ENCODE measurements around the gene CASZ1.

Gene CASZ1, protein sequence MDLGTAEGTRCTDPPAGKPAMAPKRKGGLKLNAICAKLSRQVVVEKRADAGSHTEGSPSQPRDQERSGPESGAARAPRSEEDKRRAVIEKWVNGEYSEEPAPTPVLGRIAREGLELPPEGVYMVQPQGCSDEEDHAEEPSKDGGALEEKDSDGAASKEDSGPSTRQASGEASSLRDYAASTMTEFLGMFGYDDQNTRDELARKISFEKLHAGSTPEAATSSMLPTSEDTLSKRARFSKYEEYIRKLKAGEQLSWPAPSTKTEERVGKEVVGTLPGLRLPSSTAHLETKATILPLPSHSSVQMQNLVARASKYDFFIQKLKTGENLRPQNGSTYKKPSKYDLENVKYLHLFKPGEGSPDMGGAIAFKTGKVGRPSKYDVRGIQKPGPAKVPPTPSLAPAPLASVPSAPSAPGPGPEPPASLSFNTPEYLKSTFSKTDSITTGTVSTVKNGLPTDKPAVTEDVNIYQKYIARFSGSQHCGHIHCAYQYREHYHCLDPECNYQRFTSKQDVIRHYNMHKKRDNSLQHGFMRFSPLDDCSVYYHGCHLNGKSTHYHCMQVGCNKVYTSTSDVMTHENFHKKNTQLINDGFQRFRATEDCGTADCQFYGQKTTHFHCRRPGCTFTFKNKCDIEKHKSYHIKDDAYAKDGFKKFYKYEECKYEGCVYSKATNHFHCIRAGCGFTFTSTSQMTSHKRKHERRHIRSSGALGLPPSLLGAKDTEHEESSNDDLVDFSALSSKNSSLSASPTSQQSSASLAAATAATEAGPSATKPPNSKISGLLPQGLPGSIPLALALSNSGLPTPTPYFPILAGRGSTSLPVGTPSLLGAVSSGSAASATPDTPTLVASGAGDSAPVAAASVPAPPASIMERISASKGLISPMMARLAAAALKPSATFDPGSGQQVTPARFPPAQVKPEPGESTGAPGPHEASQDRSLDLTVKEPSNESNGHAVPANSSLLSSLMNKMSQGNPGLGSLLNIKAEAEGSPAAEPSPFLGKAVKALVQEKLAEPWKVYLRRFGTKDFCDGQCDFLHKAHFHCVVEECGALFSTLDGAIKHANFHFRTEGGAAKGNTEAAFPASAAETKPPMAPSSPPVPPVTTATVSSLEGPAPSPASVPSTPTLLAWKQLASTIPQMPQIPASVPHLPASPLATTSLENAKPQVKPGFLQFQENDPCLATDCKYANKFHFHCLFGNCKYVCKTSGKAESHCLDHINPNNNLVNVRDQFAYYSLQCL (N-terminal part only)

GRCh38 chr1:10796029-10796944 lies at the start of gene CASZ1:
CASZ1 (minus strand) TSS chr1:10796646; CDS start chr1:10693889, 102,757 bp downstream.
- DNase-seq (ENCODE audit: low spot score) (peak; percentile 72), FAIRE-seq (no peak)

- FAIRE-seq, result no peak
Measured at GRCh38 chr1:10843697-10844096, 47.3 kb upstream of the CASZ1 start.

DNA sequence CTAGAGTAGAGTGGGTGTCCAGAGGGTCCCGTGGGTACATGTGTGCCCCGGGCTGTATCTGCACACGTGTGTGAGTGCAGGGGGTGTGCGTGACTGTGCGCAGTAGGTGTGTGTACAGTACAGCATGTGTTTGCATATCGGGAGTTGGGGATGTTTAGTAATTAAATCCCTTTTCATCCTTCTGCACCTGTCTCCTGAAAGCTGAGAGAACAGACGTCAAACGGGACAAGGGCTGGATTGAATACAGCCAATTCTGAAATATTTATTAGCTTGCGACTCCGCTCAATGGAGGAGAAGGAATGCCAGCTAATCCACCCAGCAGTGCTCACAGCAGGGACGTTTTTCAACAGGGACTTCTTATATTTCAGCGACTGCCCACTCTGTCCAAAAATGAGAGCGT lies 44.7 kb upstream of the CASZ1 start:
- FAIRE-seq (no peak), DNase-seq (ENCODE audit: low spot score) (no peak)

More at GRCh38 chr1:10843697-10844096, 47.3 kb upstream of the CASZ1 start:
- no peak for DNase-seq (ENCODE audit: low spot score)

GRCh38 chr1:10839188-10839770 lies 42.8 kb upstream of the CASZ1 start:
- FAIRE-seq (no peak), DNase-seq (ENCODE audit: low spot score) (no peak)

- FAIRE-seq (no peak), DNase-seq (ENCODE audit: low spot score) (no peak)
Measured at GRCh38 chr1:10838541-10838940, 42.1 kb upstream of the CASZ1 start.

GRCh38 chr1:10836726-10837125 lies 40.3 kb upstream of the CASZ1 start:
- no peak for FAIRE-seq

DNA sequence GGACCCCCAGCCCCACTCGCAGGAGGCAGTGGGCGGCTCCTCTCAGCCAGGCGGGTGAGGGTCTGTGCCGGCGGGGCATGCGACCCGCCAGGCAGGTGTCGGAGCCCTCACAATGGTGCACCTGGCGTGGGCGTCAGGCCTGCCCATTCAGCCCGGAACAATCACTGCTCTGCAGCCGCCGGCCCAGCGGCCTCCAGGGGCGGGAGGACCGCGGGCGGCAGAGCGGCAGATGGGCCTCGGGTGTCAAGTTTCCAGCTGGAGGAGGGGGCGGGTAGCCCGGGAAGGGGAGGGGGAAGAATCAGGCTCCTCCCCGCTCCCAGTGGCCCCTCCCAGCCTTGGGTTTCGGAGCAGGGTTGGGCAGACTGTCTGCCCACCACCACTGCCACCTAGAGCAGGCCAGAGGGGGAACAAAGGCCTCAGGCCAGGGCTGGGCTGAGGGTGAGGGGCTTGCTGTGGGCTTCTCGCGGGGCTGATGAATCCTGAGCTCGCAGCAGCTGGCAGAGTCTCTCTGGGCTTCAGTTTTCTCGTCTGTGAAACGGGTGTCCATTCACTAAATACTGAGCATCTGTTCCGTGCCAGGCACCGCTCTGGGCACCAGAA lies 39.5 kb upstream of the CASZ1 start:
- DNase-seq (ENCODE audit: low spot score), result no peak
- no peak for FAIRE-seq

More at GRCh38 chr1:10836726-10837125, 40.3 kb upstream of the CASZ1 start:
- no peak for DNase-seq (ENCODE audit: low spot score)

DNA sequence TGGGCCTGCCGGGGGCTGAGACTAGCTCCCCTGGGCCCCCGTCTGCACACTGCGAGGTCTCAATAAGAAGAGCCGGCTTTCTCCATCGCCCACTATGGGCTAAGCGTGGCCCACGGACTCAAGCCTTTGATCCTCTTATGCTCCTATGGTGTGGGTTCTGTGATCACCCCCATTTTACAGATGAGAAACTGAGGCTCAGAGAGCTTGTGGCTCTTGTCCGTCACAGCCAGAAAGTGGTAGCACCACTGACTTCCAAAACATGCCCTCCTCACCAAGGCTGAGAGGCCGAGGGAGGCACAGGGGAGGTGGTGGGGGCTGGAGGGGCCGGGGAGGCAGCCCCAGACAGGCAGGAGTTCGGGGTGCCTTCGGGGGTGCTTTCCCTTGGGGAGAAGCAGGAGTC lies 39.0 kb upstream of the CASZ1 start:
- FAIRE-seq, result no peak
- no peak for DNase-seq (ENCODE audit: low spot score)

DNA sequence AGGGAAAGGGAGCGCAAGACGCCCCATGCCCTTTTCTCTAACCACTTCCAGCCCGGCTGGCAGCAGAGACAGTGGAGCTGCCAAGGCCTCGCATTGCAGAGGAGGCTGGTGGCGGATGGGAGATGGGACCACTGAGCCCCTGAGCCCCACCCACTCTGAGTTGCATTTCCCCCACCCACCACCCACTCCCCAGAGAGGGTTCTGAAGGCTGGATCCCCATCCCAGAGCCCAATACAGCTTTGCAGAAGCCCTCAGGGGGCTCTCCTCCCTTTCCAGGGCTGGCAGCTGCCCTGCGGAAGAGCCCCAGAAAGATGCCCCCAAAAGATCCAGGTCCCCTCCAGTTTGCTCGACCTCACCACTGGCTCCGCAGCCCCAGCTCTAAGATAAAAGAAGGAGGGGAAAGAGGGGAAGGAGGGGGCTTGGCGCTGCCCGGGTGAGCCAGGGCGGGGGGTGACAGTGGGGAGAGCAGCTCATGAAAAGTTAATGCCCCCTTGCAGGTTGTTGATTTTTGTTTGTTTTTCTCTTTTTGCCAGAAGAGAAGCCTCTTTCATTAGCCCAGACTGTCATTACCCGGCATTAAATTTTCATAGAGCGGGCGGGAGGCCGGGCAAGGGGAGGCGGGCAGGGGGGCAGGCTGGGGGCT lies 38.4 kb upstream of the CASZ1 start:
- no peak for DNase-seq (ENCODE audit: low spot score)
- no peak for FAIRE-seq

DNA sequence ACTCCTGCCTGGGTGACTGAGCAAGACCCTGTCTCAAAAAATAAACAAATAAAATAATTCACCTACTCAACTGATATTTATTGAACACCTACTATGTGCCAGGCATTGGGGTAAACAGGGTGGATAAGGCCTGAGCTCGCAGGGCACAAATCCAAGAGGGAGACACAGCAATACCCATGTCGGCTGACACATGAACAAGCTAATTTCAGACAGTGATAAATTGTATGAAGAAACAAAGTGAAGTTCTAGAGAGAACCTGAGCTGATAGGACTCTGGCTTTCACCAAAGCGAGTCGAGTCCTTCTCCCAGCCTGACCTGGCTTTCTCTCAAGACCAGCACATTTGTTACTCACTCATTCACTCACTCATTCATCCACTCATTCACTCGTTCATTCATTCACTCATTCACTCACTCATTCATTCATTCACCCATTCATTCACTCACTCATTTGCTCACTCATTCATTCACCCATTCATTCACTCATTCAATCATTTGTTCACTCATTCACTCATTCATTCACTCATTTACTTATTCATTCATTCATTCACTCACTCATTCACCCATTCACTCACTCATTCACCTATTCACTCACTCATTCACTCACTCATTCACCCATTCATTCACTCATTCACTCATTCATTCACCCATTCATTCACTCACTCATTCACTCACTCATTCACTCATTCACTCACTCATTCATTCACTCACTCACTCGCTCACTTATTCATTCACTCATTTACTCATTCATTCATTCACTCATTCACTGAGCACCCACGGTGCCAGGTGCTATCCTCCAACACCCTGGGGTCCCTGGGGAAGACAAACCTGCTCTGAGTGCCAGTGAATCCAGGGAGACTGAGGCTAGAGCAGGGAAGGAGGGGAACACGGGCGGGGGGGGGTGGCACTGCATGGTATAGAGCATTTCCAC lies 37.4 kb upstream of the CASZ1 start:
- no peak for DNase-seq (ENCODE audit: low spot score)

DNA sequence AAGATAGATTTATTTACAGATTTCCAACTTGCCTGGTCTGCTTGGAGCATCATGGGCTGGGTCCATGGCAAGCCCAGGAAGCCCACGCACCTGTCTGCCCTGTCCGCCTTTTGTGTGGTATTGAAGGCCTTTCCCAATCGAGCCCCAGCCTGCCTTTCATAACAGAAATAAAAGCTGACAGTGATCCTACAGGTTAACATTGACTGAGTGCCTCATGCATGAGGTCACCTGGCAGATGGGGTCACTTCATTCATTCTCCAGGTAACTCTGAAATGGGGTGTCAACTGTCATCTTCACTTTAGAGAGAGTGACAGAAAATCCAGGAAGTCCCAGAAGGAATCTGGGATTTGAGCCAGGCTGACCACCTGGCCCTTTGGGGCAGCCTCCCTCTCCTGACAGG lies 36.3 kb upstream of the CASZ1 start:
- no peak for FAIRE-seq
- DNase-seq (ENCODE audit: low spot score), result no peak

More for the DNA sequence above, 37.4 kb upstream of the CASZ1 start:
- FAIRE-seq, result no peak

DNA sequence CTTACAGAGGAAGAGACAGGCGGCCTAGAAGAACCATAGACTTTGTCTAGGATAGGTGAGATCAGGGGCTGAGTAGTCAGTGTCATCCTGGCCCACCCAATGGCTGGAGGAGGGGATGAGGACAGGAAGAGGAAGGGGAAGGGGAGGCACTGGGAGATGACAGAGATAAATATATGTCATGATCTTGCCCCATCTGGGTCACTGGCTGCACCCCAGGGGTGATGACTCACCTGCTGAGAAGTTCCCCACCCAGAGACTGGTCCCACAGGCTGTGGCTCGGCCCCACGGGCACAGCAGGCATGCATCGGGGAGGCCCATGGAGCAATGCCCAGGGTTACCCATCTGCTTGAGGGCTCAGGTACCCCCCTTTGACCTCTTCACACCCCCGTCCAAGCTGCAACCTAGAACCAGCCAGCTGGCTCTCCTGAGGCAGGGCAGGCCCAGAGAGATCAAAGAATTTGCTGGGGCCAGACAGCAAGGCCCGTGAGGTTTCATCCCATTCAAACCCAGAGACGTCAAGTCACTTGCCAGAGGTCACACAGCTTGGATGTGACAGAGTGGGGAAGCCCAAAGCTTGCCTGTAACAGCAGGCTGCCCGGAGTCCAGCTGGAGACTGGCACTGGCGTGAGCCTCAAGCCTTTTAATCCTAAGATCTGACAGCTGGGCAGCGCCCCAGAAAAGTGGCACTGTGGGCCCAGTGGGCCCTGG lies 34.7 kb upstream of the CASZ1 start:
- FAIRE-seq, result no peak
- peak; percentile 48 for DNase-seq (ENCODE audit: low spot score)

DNA sequence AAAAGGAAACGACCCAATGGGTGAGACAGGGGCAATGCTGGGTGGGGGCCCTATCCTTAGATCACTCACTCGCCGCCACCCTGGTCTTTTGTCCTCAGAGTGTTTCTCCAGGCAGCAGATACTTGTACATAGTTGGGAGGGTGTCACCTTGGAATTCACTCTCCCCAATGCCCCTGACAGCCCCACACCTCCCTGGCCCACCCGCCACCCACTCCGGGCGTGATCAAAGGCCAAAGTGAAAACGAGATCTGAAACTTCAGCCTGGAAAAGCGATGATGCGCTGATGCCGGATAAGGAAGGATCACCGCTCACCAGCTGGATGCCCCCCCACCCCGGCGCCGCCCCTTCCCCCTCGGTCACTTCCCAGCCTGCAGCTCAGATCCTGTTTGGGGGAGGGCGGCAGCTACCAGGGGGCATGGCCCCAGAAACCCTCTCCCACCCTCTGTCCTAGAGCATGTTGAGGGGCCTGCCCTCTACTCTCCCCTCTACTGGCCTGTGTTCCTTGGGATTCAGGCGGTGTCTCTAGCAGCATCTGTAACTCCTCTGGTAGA lies 33.6 kb upstream of the CASZ1 start:
- FAIRE-seq (no peak), DNase-seq (ENCODE audit: low spot score) (no peak)

DNA sequence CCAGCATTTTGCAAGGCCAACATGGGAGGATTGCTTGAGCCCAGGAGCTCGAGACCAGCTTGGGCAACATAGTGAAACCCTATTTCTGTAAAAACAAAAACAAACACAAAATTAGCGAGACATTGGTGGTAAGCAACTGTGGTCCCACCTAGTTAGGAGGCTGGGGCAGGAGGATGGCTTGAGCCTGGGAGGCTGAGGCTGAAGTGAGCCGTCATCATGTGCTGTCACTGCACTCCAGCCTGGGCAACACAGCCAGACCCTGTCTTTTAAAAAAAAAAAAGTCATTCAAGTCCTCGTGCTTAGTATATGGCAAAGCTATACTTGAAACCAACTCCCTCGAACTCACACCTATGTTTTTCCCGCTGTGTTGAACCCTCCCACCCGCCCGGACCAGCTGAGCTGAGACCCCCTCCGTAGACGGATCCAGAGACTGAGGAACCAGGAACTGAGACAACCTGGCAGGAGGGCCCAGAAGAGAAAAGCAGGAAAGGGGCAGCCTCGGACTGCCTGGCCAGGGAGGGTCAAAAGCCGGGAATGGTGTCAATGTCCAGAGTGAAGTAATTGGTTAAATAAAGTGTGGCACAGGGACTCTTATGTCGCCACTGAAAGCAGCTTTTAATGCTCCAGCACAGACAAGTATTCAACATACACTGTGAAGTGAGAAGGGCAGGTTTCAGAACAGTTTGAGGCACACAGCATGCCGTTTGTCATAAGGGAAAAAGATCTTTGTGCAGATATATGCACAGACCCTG lies 32.8 kb upstream of the CASZ1 start:
- DNase-seq (ENCODE audit: low spot score), result no peak
- no peak for FAIRE-seq

DNA sequence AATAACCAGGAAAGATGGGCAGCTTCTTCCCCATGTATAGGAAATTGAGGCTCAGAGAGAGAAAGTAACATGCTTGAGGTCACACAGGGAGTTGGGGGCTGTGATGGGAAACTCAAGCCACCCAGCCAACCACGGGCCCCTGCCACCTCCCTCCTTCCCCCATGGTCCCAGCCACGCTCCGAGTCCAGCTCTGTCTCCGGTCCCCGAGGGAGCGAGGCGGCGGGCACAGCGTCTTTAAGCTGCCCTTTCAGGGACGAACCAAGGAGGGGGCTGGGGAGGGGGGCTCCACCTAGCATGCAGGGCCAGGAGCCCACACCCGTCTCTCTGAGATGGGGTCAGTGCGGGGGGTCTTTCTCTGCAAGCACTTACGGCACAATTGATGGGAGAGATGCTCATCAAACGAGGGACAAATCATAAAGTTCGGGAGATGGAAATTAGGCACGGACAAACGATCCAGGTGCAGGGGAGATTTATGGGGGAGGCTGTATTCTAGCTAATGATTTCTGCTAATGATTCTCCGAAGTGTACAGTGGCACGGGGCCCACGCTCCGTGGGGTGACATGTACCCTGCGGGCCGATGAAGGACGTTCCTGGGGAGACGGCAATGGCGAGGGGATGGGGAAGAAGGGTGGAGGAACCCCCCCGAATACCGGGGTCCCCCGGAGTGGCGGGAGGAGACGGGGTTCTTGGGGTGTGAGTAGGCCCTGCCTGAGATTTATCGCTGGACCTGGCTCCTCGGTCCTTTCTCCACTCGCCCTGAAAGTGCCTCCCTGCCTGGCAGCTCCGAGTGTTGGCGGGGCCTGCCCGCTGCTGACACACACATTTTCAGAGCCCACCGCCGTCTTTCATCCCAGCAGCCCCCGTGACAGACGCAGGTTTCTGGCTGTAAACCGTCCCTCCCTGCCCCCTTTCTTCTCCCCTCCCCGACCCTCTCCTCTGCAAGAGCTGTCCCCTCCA lies 31.2 kb upstream of the CASZ1 start:
- no peak for FAIRE-seq
- DNase-seq (ENCODE audit: low spot score), result no peak

Data from RCC 7860 (cell line).